HepG2 (cell line): ENCODE results near the gene PELI3.

Source experiments
- GTF2F1 ChIP-seq: fragments of 150-350 bp; IDR thresholded peaks from 2 replicates; pipeline ENCODE4 v1.6.1; 2014; ENCODE audit warnings: low read length
- XRCC5 ChIP-seq: fragments of 200-400 bp; formaldehyde crosslinking; optimal IDR thresholded peaks from 2 replicates; pipeline ENCODE3; 2017; ENCODE audit warnings: mild to moderate bottlenecking, low read length
- ZNF83 ChIP-seq: sonication (generic); formaldehyde crosslinking; IDR thresholded peaks from 2 replicates; pipeline ENCODE4 v1.4.0; 2020; ENCODE audit warnings: missing genetic modification reagents, mild to moderate bottlenecking, borderline replicate concordance
- TF ChIP-seq, protein P1 (sequence below): sonication (generic); formaldehyde crosslinking; IDR thresholded peaks from 2 replicates; pipeline ENCODE4 v1.4.0; 2020; ENCODE audit warnings: missing genetic modification reagents, borderline replicate concordance

- TF ChIP-seq, protein P1, sequence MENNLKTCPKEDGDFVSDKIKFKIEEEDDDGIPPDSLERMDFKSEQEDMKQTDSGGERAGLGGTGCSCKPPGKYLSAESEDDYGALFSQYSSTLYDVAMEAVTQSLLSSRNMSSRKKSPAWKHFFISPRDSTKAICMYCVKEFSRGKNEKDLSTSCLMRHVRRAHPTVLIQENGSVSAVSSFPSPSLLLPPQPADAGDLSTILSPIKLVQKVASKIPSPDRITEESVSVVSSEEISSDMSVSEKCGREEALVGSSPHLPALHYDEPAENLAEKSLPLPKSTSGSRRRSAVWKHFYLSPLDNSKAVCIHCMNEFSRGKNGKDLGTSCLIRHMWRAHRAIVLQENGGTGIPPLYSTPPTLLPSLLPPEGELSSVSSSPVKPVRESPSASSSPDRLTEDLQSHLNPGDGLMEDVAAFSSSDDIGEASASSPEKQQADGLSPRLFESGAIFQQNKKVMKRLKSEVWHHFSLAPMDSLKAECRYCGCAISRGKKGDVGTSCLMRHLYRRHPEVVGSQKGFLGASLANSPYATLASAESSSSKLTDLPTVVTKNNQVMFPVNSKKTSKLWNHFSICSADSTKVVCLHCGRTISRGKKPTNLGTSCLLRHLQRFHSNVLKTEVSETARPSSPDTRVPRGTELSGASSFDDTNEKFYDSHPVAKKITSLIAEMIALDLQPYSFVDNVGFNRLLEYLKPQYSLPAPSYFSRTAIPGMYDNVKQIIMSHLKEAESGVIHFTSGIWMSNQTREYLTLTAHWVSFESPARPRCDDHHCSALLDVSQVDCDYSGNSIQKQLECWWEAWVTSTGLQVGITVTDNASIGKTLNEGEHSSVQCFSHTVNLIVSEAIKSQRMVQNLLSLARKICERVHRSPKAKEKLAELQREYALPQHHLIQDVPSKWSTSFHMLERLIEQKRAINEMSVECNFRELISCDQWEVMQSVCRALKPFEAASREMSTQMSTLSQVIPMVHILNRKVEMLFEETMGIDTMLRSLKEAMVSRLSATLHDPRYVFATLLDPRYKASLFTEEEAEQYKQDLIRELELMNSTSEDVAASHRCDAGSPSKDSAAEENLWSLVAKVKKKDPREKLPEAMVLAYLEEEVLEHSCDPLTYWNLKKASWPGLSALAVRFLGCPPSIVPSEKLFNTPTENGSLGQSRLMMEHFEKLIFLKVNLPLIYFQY (CRISPR knock-in tag): no peak
- TF ChIP-seq XRCC5 (no peak), ZNF83 (CRISPR knock-in tag) (no peak), GTF2F1 (no peak)
Observed at GRCh38 chr11:66523611-66524010, 56.9 kb downstream of the PELI3 start.
